Upper lobe of right lung (tissue), 1 donor: ENCODE data around the gene SERPINA5. TPM values are rescaled to one million over a fixed set of nuclear protein-coding genes. Genes with fewer than 3 reads are reported as not detected.

Source experiments
- ATAC-seq: fragments of 200-7000 bp; cut with Tn5 transposase; one replicate; pipeline ENCODE4 v1.9.1; 2020; ENCODE audit warnings: mild to moderate bottlenecking, moderate library complexity
- DNase-seq: peaks from one replicate; pipeline ENCODE4 v3.0.0-alpha.2; 2020
- H3K27ac ChIP-seq: fragments of 200-600 bp; one replicate; pipeline ENCODE4 v1.8.0; 2022
- H3K27me3 ChIP-seq: fragments of 200-600 bp; one replicate; pipeline ENCODE4 v1.8.0; 2022; ENCODE audit warnings: mild to moderate bottlenecking
- H3K36me3 ChIP-seq: fragments of 200-600 bp; one replicate; pipeline ENCODE4 v1.8.0; 2022
- H3K4me1 ChIP-seq: fragments of 200-600 bp; one replicate; pipeline ENCODE4 v1.8.0; 2022
- H3K4me3 ChIP-seq: fragments of 200-600 bp; one replicate; pipeline ENCODE4 v1.8.0; 2022; ENCODE audit warnings: mild to moderate bottlenecking
- H3K9me3 ChIP-seq: fragments of 200-600 bp; one replicate; pipeline ENCODE4 v1.8.0; 2022
- CTCF ChIP-seq: fragments of 200-600 bp; IDR thresholded peaks from one replicate; pipeline ENCODE4 v1.8.0; 2022; ENCODE audit warnings: antibody characterized with exemption
- intact Hi-C: fragments of 100-400 bp; cut with DNase I; formaldehyde crosslinking; loops from one replicate; pipeline ENCODE4 v1.11.0; 2022
- total RNA-seq: library from RNA; stranded (reverse); fragmentation: NEBNext Ultra II Directional; extraction: Animal tissue kit (Norgen Biotek cat#: 25700); gene quantifications from one replicate; pipeline ENCODE4 v1.2.1, GENCODE V29; 2021
- donor health status: DM: no; HTN: yes; CAD: no; lungs with severe emphysema.

The SERPINA5 gene
- total RNA-seq, 1 donor from 2014 or later = 0.41 TPM

GRCh38 chr14:94548131-94548998, 32.9 kb upstream of the SERPINA5 start:
- Histone ChIP-seq H3K36me3 (no peaks in the 10 kb centered on the region), H3K27ac (no peak overlapping the region), H3K27me3 (peaks cover 4% of the 10 kb centered on the region), H3K9me3 (no peaks in the 10 kb centered on the region), H3K4me3 (no peak overlapping the region), H3K4me1 (no peaks in the 10 kb centered on the region)
- intact Hi-C loops = no loop called here
- DNase-seq (no peak), ATAC-seq (peak; percentile 7)
- no peak for TF ChIP-seq CTCF

- intact Hi-C loops = no loop called here
- Histone ChIP-seq H3K4me3 (no peak overlapping the region), H3K9me3 (peaks cover under 1% of the 10 kb centered on the region), H3K27ac (no peak overlapping the region), H3K27me3 (peaks cover 4% of the 10 kb centered on the region), H3K4me1 (no peaks in the 10 kb centered on the region), H3K36me3 (no peaks in the 10 kb centered on the region)
- no peak for DNase-seq
- TF ChIP-seq CTCF = peak; percentile 92
- ATAC-seq = peak; percentile 79
Measured at GRCh38 chr14:94548999-94549985, 31.9 kb upstream of the SERPINA5 start.

GRCh38 chr14:94550041-94550440, 31.2 kb upstream of the SERPINA5 start:
- DNase-seq = no peak
- intact Hi-C loops = no loop called here
- peaks cover 11% of the 10 kb centered on the region for H3K27me3 ChIP-seq
- H3K36me3 ChIP-seq = no peaks in the 10 kb centered on the region
- no peak for ATAC-seq
- H3K4me3 ChIP-seq = no peak overlapping the region
- no peak for TF ChIP-seq CTCF
- peaks cover 4% of the 10 kb centered on the region for H3K9me3 ChIP-seq
- H3K27ac ChIP-seq = no peak overlapping the region
- H3K4me1 ChIP-seq = no peaks in the 10 kb centered on the region

GRCh38 chr14:94555991-94556390, 25.2 kb upstream of the SERPINA5 start:
- no peak overlapping the region for H3K27ac ChIP-seq
- no peaks in the 10 kb centered on the region for H3K4me1 ChIP-seq
- intact Hi-C loops = no loop called here
- DNase-seq (no peak), ATAC-seq (no peak)
- peaks cover 11% of the 10 kb centered on the region for H3K27me3 ChIP-seq
- peaks cover 4% of the 10 kb centered on the region for H3K9me3 ChIP-seq
- no peaks in the 10 kb centered on the region for H3K36me3 ChIP-seq
- TF ChIP-seq CTCF = no peak
- no peak overlapping the region for H3K4me3 ChIP-seq

- no peak for DNase-seq
- peaks cover 4% of the 10 kb centered on the region for H3K9me3 ChIP-seq
- H3K27me3 ChIP-seq = peaks cover 11% of the 10 kb centered on the region
- no peak overlapping the region for H3K4me3 ChIP-seq
- no peak for ATAC-seq
- no peak for TF ChIP-seq CTCF
- no peaks in the 10 kb centered on the region for H3K36me3 ChIP-seq
- H3K4me1 ChIP-seq = no peaks in the 10 kb centered on the region
- H3K27ac ChIP-seq = no peak overlapping the region
- intact Hi-C loops = no loop called here
Measured at GRCh38 chr14:94557327-94557726, 23.9 kb upstream of the SERPINA5 start.
